Lung (tissue), 12 donors: ENCODE results near the gene ZNF350. TPM values are rescaled to one million over a fixed set of nuclear protein-coding genes. Genes with fewer than 3 reads are reported as not detected.
A peak's percentile ranks its signal among the peaks of the same experiment; 100 is the strongest.
"Not testable (repeated sequence)": the region's sequence is repeated elsewhere in the genome, so short reads cannot be mapped to it uniquely, and the experiment has no call there.

Source experiments
- ATAC-seq: fragments of 200-7000 bp; cut with Tn5 transposase; one replicate; pipeline ENCODE4 v1.9.1; 2020; ENCODE audit warnings: moderate number of reproducible peaks; ENCODE audit not compliant: insufficient read depth, low FRiP score
- DNase-seq, 3 donors: peaks; one replicate each; pipeline ENCODE4 v3.0.0-alpha.2; 2013 to 2017
- H3K27ac ChIP-seq, 2 donors: one replicate each; pipeline ENCODE4 v1.5.1; 2013; ENCODE audit warnings: mild to moderate bottlenecking in 2 of 2, moderate library complexity in 2 of 2, control low read depth in 1 of 2, inconsistent platforms in 1 of 2, low read depth in 1 of 2, low read length in 1 of 2
- H3K27me3 ChIP-seq, 3 donors: one replicate each; pipeline ENCODE4 v1.5.1; 2013; ENCODE audit warnings: low read length in 2 of 3; ENCODE audit not compliant: control insufficient read depth in 3 of 3, insufficient read depth in 3 of 3
- H3K36me3 ChIP-seq, 4 donors: one replicate each; pipeline ENCODE4 v1.5.1; 2013; ENCODE audit warnings: low read length in 4 of 4, mild to moderate bottlenecking in 1 of 4, moderate library complexity in 1 of 4; ENCODE audit not compliant: control insufficient read depth in 4 of 4, insufficient read depth in 4 of 4
- H3K4me1 ChIP-seq, 5 donors: one replicate each; pipeline ENCODE4 v1.5.1; 2013; ENCODE audit warnings: low read length in 5 of 5, mild to moderate bottlenecking in 2 of 5, moderate library complexity in 1 of 5; ENCODE audit not compliant: control insufficient read depth in 5 of 5, insufficient read depth in 5 of 5
- H3K4me3 ChIP-seq: one replicate; pipeline ENCODE4 v1.5.1; 2013; ENCODE audit warnings: mild to moderate bottlenecking, control low read depth, moderate library complexity
- H3K9ac ChIP-seq, 2 donors: one replicate each; pipeline ENCODE4 v1.5.1; 2013; ENCODE audit warnings: low read length in 2 of 2, control low read depth in 1 of 2; ENCODE audit not compliant: insufficient read depth in 1 of 2
- H3K9me3 ChIP-seq, 4 donors: one replicate each; pipeline ENCODE4 v1.5.1; 2013; ENCODE audit warnings: low read length in 3 of 4, mild to moderate bottlenecking in 1 of 4, moderate library complexity in 1 of 4; ENCODE audit not compliant: control insufficient read depth in 4 of 4, insufficient read depth in 3 of 4
- CTCF ChIP-seq: IDR thresholded peaks from 2 replicates; pipeline ENCODE4 v1.5.1; 2012; ENCODE audit warnings: mild to moderate bottlenecking; ENCODE audit errors: control extremely low read depth, extremely low read depth
- WGBS, 2 donors: extraction: QIAGEN DNeasy Blood & Tissue Kit; methylation state at CpG; one replicate each; pipeline ENCODE4 v1.1.7; 2013; 5-methylcytosine and 5-hydroxymethylcytosine counted together
- polyA plus RNA-seq, 2 donors: library from polyadenylated mRNA; stranded (reverse); fragments of 200-250 nt; gene quantifications; one replicate each; pipeline ENCODE4 v1.2.1, GENCODE V29; 2013
- total RNA-seq, 2 donors: library from RNA; depleted of rRNA in 1 of 2; stranded (reverse); fragments of >200 nt in 1 of 2; gene quantifications; one replicate each; pipeline ENCODE4 v1.2.1, GENCODE V29; 2014 to 2021
- donor health status: control.
- donor health status: control.
- donor health status: Bipolar disorder and iron deficiency.
- donor health status: healthy.
- donor health status: DM: yes; HTN: yes; CAD: no.

The ZNF350 gene
- total and polyA plus RNA-seq, 4 donors, result 7.3 to 14.4 (median 8.5) TPM

GRCh38 chr19:52028027-52028779 lies 41.6 kb upstream of the ZNF350 start, which contains the start of gene ZNF614:
Gene ZNF614, minus strand, starts transcription at chr19:52028379. Its CDS starts 2,634 bp downstream, at chr19:52025745.
- peak within 1 kb of the TSS; percentile 85 to 99 for H3K9ac ChIP-seq
- peak within 1 kb of the TSS; percentile 68 for H3K4me3 ChIP-seq
- no peak for TF ChIP-seq CTCF
- no peaks in the 10 kb centered on the region for H3K27me3 ChIP-seq
- DNase-seq (peak; percentile 93 to 95 (median 95)), ATAC-seq (peak; percentile 95)
- H3K9me3 ChIP-seq, result peaks cover 11 to 29% (median 22%) of the 10 kb centered on the region in 4 donors
- WGBS, 2 donors, result 0 to 1% methylated on average over 53 of the region's 53 CpGs
- H3K4me1 ChIP-seq, result peaks cover 0 to 7% (median 2%) of the 10 kb centered on the region in 5 donors
- peak within 1 kb of the TSS; percentile 88 to 90 for H3K27ac ChIP-seq
- peaks cover 17 to 50% (median 30%) of the 10 kb centered on the region in 4 donors for H3K36me3 ChIP-seq

- H3K27ac ChIP-seq, DNase-seq, H3K4me1 ChIP-seq, H3K4me3 ChIP-seq, H3K9ac ChIP-seq, ATAC-seq, H3K27me3 ChIP-seq: not testable (repeated sequence)
- peaks cover 4 to 31% (median 17%) of the 10 kb centered on the region in 4 donors for H3K9me3 ChIP-seq
- H3K36me3 ChIP-seq, result peaks cover 24 to 46% (median 34%) of the 10 kb centered on the region in 4 donors
- 85 to 88% methylated on average over 15 of the region's 15 CpGs for WGBS, 2 donors
These were observed 39.8 kb upstream of the ZNF350 start for GRCh38 chr19:52026255-52026990.

GRCh38 chr19:52024478-52024877 lies 37.8 kb upstream of the ZNF350 start:
- H3K36me3 ChIP-seq, result peaks cover 38 to 60% (median 46%) of the 10 kb centered on the region in 4 donors
- not testable (repeated sequence) for H3K4me3 ChIP-seq, H3K9ac ChIP-seq, ATAC-seq, H3K27me3 ChIP-seq, H3K27ac ChIP-seq
- WGBS, 2 donors, result 90 to 93% methylated on average over 4 of the region's 4 CpGs
- DNase-seq, result peak in 1 of 3 donors; percentile 63
- H3K4me1 ChIP-seq, result peaks cover 0 to 11% (median 2%) of the 10 kb centered on the region in 5 donors
- peaks cover 4 to 37% (median 22%) of the 10 kb centered on the region in 4 donors for H3K9me3 ChIP-seq

- ATAC-seq, result no peak
- H3K4me3 ChIP-seq, result no peak overlapping the region
- peaks cover 0 to 8% (median 2%) of the 10 kb centered on the region in 5 donors for H3K4me1 ChIP-seq
- H3K27me3 ChIP-seq, result no peaks in the 10 kb centered on the region
- no peak for TF ChIP-seq CTCF
- H3K27ac ChIP-seq, result no peak overlapping the region
- no peak overlapping the region for H3K9ac ChIP-seq
- peaks cover 48 to 81% (median 62%) of the 10 kb centered on the region in 4 donors for H3K36me3 ChIP-seq
- WGBS, 2 donors, result 98% methylated on average over 15 of the region's 15 CpGs
- DNase-seq, result no peak
- H3K9me3 ChIP-seq, result peaks cover 5 to 45% (median 30%) of the 10 kb centered on the region in 4 donors
These were observed 35.6 kb upstream of the ZNF350 start for GRCh38 chr19:52022193-52022592.
